Psoas muscle (tissue), 8 donors: ENCODE results near the gene ZDHHC7. TPM values are rescaled to one million over a fixed set of nuclear protein-coding genes. Genes with fewer than 3 reads are reported as not detected.
A peak's percentile ranks its signal among the peaks of the same experiment; 100 is the strongest.

Experiments used
- ATAC-seq, 4 donors: fragments of 200-7000 bp; cut with Tn5 transposase; one replicate each; pipeline ENCODE4 v1.9.1; 2020; ENCODE audit warnings: moderate library complexity in 3 of 4, mild to moderate bottlenecking in 2 of 4
- DNase-seq, 2 donors: peaks; one replicate each; pipeline ENCODE4 v3.0.0-alpha.2; 2020
- H3K27ac ChIP-seq: fragments of 200-600 bp; one replicate; pipeline ENCODE4 v1.8.0; 2022
- H3K27me3 ChIP-seq, 3 donors: fragments of 200-600 bp in 1 of 3; one replicate each; pipeline versions ENCODE4 v1.6.1 to v1.8.0; 2013 to 2022; ENCODE audit warnings: low read length in 2 of 3, mild to moderate bottlenecking in 2 of 3, moderate library complexity in 1 of 3; ENCODE audit not compliant: insufficient read depth in 3 of 3
- H3K36me3 ChIP-seq, 2 donors: fragments of 200-600 bp in 1 of 2; one replicate each; pipeline versions ENCODE4 v1.6.1 to v1.8.0; 2013 to 2022; ENCODE audit warnings: low read depth in 1 of 2, mild to moderate bottlenecking in 1 of 2, moderate library complexity in 1 of 2; ENCODE audit not compliant: insufficient read depth in 1 of 2
- H3K4me1 ChIP-seq: fragments of 200-600 bp; one replicate; pipeline ENCODE4 v1.8.0; 2022
- H3K4me3 ChIP-seq: fragments of 200-600 bp; one replicate; pipeline ENCODE4 v1.8.0; 2022; ENCODE audit warnings: mild to moderate bottlenecking
- H3K9me3 ChIP-seq: fragments of 200-600 bp; one replicate; pipeline ENCODE4 v1.8.0; 2022
- WGBS, 3 donors: extraction: QIAGEN DNeasy Blood & Tissue Kit; methylation state at CpG; one replicate each; pipeline versions ENCODE4 v1.1.6 to v1.1.7; 2013; 5-methylcytosine and 5-hydroxymethylcytosine counted together
- intact Hi-C, 2 donors: fragments of 100-400 bp; cut with DNase I; formaldehyde crosslinking; loops; one replicate each; pipeline versions ENCODE4 v1.11.0 to v1.14.2; 2022
- polyA plus RNA-seq, 3 donors: library from polyadenylated mRNA; stranded (reverse); fragments of 200-250 nt; gene quantifications; one replicate each; pipeline ENCODE4 v1.2.3, GENCODE V29; 2013
- total RNA-seq, 4 donors: library from RNA; stranded (reverse); fragmentation: NEBNext Ultra II Directional in 2 of 4; extraction: Animal tissue kit (Norgen Biotek cat#: 25700) in 2 of 4; gene quantifications; one replicate each; pipeline versions ENCODE4 v1.2.1 to v1.2.4, GENCODE V29; 2021 to 2023
- TF ChIP-seq, protein P1 (sequence below): fragments of 200-600 bp; IDR thresholded peaks from one replicate; pipeline ENCODE4 v1.8.0; 2022; ENCODE audit warnings: antibody characterized with exemption
- donor health status: healthy with polysubstance abuse.
- donor health status: DM: no; HTN: no; CAD: no; lungs with moderate emphysema.
- donor health status: Bipolar disorder and iron deficiency.
- donor health status: healthy.
- donor health status: DM: yes; HTN: yes; CAD: no.
- donor health status: DM: no; HTN: no; CAD: no.
- donor health status: DM: no; HTN: no; CAD: no.
- donor health status: DM: yes; HTN: yes; CAD: no.

Gene ZDHHC7
- total and polyA plus RNA-seq, 7 donors = 19.7 to 96.0 (median 38.0) TPM

DNA sequence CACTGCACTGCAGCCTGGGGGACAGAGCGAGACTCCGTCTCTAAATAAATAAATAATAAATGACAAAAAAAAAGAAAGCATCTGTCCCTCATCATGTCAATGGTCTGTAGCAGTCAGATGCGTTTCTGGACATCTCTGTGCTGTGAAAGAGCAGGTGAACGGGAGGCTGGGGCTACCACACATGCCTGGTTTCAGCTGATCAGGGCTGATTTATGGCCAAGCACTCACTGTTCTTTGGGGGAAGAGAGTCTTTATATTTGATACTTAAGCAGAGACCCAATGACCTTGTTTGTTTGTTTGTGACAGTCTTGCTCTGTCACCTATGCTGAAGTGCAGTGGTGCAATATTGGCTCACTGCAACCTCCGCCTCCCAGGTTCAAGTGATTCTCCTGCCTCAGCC lies 33.7 kb upstream of the ZDHHC7 start:
- no peaks in the 10 kb centered on the region for H3K27me3 ChIP-seq
- DNase-seq = peak in 1 of 2 donors; percentile 30
- no peak for ATAC-seq
- no peak overlapping the region for H3K4me3 ChIP-seq
- WGBS, 3 donors = 93 to 97% (median 96%) methylated on average over 5 of the region's 5 CpGs
- intact Hi-C loops = no loop called here
- H3K9me3 ChIP-seq = no peaks in the 10 kb centered on the region
- no peak overlapping the region for H3K27ac ChIP-seq
- no peaks in the 10 kb centered on the region for H3K36me3 ChIP-seq
- peaks cover 17% of the 10 kb centered on the region for H3K4me1 ChIP-seq
- TF ChIP-seq, protein P1, sequence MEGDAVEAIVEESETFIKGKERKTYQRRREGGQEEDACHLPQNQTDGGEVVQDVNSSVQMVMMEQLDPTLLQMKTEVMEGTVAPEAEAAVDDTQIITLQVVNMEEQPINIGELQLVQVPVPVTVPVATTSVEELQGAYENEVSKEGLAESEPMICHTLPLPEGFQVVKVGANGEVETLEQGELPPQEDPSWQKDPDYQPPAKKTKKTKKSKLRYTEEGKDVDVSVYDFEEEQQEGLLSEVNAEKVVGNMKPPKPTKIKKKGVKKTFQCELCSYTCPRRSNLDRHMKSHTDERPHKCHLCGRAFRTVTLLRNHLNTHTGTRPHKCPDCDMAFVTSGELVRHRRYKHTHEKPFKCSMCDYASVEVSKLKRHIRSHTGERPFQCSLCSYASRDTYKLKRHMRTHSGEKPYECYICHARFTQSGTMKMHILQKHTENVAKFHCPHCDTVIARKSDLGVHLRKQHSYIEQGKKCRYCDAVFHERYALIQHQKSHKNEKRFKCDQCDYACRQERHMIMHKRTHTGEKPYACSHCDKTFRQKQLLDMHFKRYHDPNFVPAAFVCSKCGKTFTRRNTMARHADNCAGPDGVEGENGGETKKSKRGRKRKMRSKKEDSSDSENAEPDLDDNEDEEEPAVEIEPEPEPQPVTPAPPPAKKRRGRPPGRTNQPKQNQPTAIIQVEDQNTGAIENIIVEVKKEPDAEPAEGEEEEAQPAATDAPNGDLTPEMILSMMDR = no peak

DNA sequence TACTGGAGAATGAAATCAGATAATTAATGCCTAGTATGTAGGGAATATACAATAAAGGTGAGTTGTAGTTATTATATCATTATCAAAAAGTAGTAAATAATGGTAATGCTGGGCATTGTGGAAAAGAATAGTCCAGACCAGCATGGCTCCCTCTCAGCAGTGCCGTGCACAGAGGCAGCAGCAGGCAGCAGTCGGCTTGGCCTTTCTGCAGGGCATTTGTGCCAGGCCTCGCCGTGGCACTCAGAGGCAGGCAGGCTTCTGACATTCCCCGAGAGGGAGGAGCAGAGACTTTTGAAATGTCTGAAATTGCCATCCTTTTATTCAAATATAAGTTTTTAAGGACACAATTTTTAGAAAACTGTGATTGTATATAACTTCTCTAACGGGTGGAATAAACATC lies 31.3 kb upstream of the ZDHHC7 start:
- ATAC-seq = peak; percentile 46 to 82 (median 79)
- intact Hi-C loops = no loop called here

GRCh38 chr16:85042167-85042526 lies 30.8 kb upstream of the ZDHHC7 start:
- DNase-seq (no peak), ATAC-seq (no peak)
- H3K36me3 ChIP-seq = no peaks in the 10 kb centered on the region
- no peaks in the 10 kb centered on the region for H3K9me3 ChIP-seq
- intact Hi-C loops = no loop called here
- peak overlapping the region; percentile 33 for H3K4me3 ChIP-seq
- TF ChIP-seq, protein P1 = no peak
- H3K27me3 ChIP-seq = no peaks in the 10 kb centered on the region
- 52 to 67% (median 57%) methylated on average over 6 of the region's 6 CpGs for WGBS, 3 donors
- H3K27ac ChIP-seq = no peak overlapping the region
- H3K4me1 ChIP-seq = peaks cover 11% of the 10 kb centered on the region

More for the DNA sequence above, 31.3 kb upstream of the ZDHHC7 start:
- TF ChIP-seq, protein P1 = no peak
- no peak overlapping the region for H3K4me3 ChIP-seq
- no peak overlapping the region for H3K27ac ChIP-seq
- H3K27me3 ChIP-seq = no peaks in the 10 kb centered on the region
- WGBS, 3 donors = 31 to 67% (median 38%) methylated on average over 6 of the region's 6 CpGs
- H3K9me3 ChIP-seq = no peaks in the 10 kb centered on the region
- peak in 1 of 2 donors; percentile 62 for DNase-seq
- no peaks in the 10 kb centered on the region for H3K36me3 ChIP-seq
- peaks cover 11% of the 10 kb centered on the region for H3K4me1 ChIP-seq

DNA sequence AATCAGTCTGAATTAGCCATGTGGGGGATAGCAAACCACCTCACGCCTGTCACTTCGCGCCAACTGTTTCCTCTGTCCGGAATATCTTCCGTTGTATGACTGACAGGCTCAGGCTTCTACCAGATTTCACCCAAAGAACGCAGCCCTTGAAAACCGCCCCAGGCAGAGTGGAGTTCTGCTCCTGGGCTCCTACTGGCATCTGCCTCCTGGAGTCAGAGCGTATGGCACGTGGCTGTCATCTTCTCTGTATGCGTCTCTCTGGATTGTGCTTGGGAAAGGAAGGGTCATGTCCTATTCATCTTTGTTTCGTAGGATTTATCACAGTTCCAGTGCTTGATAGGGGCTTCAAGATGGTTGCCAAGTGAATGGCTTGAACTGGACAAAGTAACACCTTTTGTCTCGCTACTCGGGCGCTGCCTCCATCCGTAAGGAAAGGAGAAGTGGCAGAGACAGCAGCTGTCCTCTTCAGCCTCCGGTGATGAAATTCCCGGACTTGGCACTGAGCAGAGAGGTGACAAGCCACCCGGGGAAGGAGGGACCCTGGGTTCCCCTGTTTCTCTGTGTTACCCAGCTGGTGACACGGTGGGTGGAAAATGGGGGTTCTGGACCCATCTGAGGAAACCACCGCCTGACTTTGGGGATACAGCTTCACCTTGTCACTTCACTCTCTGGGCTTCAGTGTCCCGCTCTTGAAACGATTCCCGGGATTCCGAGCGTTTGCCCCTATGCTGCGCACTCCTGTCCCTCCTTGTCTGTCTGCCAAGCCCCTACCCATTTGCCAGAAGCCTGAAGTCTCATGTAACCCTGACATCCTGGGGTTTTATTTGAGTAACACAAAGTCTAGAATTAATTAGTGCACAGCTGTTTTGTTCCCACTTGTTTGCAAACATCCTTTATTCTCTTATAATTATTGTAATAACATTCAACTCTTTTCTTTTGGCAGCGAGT lies 30.2 kb upstream of the ZDHHC7 start:
- Histone ChIP-seq H3K9me3 (no peaks in the 10 kb centered on the region), H3K4me1 (peaks cover 11% of the 10 kb centered on the region), H3K27ac (no peak overlapping the region), H3K4me3 (peak overlapping the region; percentile 33), H3K36me3 (no peaks in the 10 kb centered on the region), H3K27me3 (no peaks in the 10 kb centered on the region)
- WGBS, 3 donors = 39 to 56% (median 44%) methylated on average over 27 of the region's 27 CpGs
- DNase-seq = peak in 1 of 2 donors; percentile 63
- peak; percentile 71 to 86 (median 82) for ATAC-seq
- intact Hi-C loops = no loop called here
- TF ChIP-seq, protein P1 = no peak
